Lower lobe of right lung (tissue), 2 donors: Measurements from ENCODE around the gene EVA1B. TPM values are rescaled to one million over a fixed set of nuclear protein-coding genes. Genes with fewer than 3 reads are reported as not detected.
A peak's percentile ranks its signal among the peaks of the same experiment; 100 is the strongest.

Experiments
- ATAC-seq, 2 donors: fragments of 200-7000 bp; cut with Tn5 transposase; one replicate each; pipeline ENCODE4 v1.9.1; 2020 to 2022; ENCODE audit warnings: mild to moderate bottlenecking in 2 of 2, moderate library complexity in 2 of 2
- DNase-seq: peaks from one replicate; pipeline ENCODE4 v3.0.0-alpha.2; 2020
- H3K27ac ChIP-seq: fragments of 200-600 bp; one replicate; pipeline ENCODE4 v1.8.0; 2022
- H3K27me3 ChIP-seq: fragments of 200-600 bp; one replicate; pipeline ENCODE4 v1.8.0; 2022; ENCODE audit warnings: low read depth
- H3K36me3 ChIP-seq: fragments of 200-600 bp; one replicate; pipeline ENCODE4 v1.8.0; 2022; ENCODE audit warnings: mild to moderate bottlenecking
- H3K4me1 ChIP-seq: fragments of 200-600 bp; one replicate; pipeline ENCODE4 v1.8.0; 2022
- H3K4me3 ChIP-seq: fragments of 200-600 bp; one replicate; pipeline ENCODE4 v1.8.0; 2022; ENCODE audit warnings: mild to moderate bottlenecking
- H3K9me3 ChIP-seq: fragments of 200-600 bp; one replicate; pipeline ENCODE4 v1.8.0; 2022
- intact Hi-C: fragments of 100-400 bp; cut with DNase I; formaldehyde crosslinking; loops from one replicate; pipeline ENCODE4 v1.11.0; 2022
- total RNA-seq: library from RNA; stranded (reverse); fragmentation: NEBNext Ultra II Directional; extraction: Animal tissue kit (Norgen Biotek cat#: 25700); gene quantifications from one replicate; pipeline ENCODE4 v1.2.1, GENCODE V29; 2021
- TF ChIP-seq, protein P1 (sequence below): fragments of 200-600 bp; IDR thresholded peaks from one replicate; pipeline ENCODE4 v1.8.0; 2022; ENCODE audit warnings: antibody characterized with exemption, mild to moderate bottlenecking
- donor health status: DM: no; HTN: yes; CAD: no; lungs with severe emphysema.

Gene EVA1B
- total RNA-seq, 1 donor from 2014 or later: 25.7 TPM

DNA sequence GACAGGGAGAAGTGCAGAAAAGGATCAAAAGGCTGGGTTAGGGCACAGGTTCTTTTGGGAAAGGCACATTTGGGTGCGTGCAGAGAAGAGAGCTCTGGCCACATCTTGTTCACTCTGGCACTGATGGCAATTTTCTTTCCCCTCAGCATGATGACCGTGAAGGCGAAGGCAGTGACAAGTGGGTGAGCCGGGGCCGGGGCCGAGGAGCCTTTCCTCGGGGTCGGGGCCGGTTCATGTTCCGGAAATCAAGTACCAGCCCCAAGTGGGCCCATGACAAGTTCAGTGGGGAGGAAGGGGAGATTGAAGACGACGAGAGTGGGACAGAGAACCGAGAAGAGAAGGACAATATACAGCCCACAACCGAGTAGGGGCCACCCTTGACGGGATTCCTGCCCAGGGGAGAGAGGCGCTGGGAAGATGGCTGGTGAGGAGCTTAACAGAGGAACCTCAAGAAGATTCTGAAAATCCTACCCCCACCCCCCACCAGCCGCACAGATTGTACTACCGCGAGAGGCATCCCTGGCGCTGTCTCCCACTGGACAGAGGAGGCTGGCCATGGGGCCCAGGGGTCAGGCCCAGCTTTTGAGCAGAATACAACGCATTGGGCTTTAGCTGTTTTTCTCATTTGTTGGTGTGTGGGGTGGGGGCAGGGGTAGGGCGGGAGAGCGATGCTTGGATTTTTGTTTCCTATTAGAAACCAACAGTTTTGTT is 19.6 kb downstream of the EVA1B start:
- ATAC-seq (no peak), DNase-seq (no peak)
- no peak overlapping the region for H3K4me3 ChIP-seq
- H3K36me3 ChIP-seq: peaks cover 58% of the 10 kb centered on the region
- peaks cover 37% of the 10 kb centered on the region for H3K4me1 ChIP-seq
- H3K27me3 ChIP-seq: no peaks in the 10 kb centered on the region
- no peak overlapping the region for H3K27ac ChIP-seq
- intact Hi-C loops: no loop called here
- TF ChIP-seq, protein P1, sequence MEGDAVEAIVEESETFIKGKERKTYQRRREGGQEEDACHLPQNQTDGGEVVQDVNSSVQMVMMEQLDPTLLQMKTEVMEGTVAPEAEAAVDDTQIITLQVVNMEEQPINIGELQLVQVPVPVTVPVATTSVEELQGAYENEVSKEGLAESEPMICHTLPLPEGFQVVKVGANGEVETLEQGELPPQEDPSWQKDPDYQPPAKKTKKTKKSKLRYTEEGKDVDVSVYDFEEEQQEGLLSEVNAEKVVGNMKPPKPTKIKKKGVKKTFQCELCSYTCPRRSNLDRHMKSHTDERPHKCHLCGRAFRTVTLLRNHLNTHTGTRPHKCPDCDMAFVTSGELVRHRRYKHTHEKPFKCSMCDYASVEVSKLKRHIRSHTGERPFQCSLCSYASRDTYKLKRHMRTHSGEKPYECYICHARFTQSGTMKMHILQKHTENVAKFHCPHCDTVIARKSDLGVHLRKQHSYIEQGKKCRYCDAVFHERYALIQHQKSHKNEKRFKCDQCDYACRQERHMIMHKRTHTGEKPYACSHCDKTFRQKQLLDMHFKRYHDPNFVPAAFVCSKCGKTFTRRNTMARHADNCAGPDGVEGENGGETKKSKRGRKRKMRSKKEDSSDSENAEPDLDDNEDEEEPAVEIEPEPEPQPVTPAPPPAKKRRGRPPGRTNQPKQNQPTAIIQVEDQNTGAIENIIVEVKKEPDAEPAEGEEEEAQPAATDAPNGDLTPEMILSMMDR: no peak
- no peaks in the 10 kb centered on the region for H3K9me3 ChIP-seq

DNA sequence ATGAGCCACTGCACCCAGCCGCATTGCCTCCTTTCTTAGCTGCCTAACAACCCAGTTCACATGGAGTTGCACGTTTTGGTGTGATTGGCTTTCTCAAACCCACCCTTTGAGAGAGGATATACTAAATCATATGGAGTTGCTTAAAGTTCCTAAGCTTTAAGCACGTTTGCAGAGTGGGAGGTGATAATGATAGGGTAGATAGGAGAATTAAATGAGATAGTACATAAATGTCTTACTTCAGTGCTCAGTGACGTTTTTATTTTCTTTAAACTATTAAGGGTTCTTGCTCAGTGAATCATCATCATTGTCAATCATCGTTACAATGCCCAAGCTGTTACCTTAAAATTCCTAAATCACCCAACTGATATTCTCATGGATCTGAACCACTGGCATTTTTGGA is 20.2 kb downstream of the EVA1B start:
- Histone ChIP-seq H3K27me3 (no peaks in the 10 kb centered on the region), H3K4me1 (peaks cover 37% of the 10 kb centered on the region), H3K36me3 (peaks cover 64% of the 10 kb centered on the region), H3K27ac (no peak overlapping the region), H3K9me3 (no peaks in the 10 kb centered on the region), H3K4me3 (no peak overlapping the region)
- ATAC-seq (no peak), DNase-seq (no peak)
- intact Hi-C loops: no loop called here
- TF ChIP-seq, protein P1: no peak

DNA sequence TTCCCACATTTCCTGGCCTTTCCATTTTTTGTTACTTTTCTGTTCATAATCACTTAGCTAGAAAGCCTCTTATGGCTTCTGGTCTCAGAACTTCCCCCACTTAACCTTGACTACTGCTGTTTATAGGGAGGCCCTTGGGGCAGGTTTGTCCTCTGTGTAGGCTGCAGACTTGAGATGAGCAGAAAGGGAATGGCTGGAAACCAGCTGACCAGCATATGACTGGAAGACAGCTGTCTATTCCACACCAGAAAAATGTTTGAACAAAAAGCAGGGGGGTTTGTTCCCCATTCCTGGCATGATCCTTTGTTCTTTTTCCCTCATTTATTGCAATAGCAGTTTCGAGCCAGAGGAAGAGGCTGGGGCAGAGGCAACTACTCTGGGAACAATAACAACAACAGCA is 22.2 kb downstream of the EVA1B start:
- DNase-seq (no peak), ATAC-seq (no peak)
- Histone ChIP-seq H3K27me3 (no peaks in the 10 kb centered on the region), H3K4me3 (no peak overlapping the region), H3K27ac (no peak overlapping the region), H3K36me3 (peaks cover 84% of the 10 kb centered on the region), H3K4me1 (peaks cover 25% of the 10 kb centered on the region), H3K9me3 (no peaks in the 10 kb centered on the region)
- TF ChIP-seq, protein P1: no peak
- intact Hi-C loops: no loop called here

DNA sequence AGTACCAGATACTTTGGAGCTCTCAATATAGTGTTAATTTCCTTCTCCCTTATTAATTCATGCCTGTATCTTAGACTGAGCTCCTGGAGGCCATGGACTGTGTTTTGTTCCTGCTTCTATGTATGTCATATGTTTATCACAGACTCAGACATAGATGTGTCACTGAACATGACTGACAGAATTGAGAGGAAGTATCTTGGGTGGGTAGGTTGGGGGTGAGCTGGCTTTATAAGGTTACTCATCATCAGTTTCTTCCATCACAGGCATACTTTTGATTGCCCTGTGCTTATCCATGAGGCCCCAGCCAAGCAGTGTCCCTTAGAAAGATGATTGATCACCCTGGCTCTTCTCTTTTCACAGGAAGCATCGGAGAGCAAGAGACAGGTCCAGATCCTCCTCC is 22.9 kb downstream of the EVA1B start:
- H3K27me3 ChIP-seq: no peaks in the 10 kb centered on the region
- H3K27ac ChIP-seq: peak overlapping the region; percentile 65
- intact Hi-C loops: no loop called here
- H3K36me3 ChIP-seq: peaks cover 91% of the 10 kb centered on the region
- no peak overlapping the region for H3K4me3 ChIP-seq
- no peaks in the 10 kb centered on the region for H3K9me3 ChIP-seq
- ATAC-seq (peak; percentile 25 to 31), DNase-seq (no peak)
- H3K4me1 ChIP-seq: peaks cover 18% of the 10 kb centered on the region
- TF ChIP-seq, protein P1: no peak

DNA sequence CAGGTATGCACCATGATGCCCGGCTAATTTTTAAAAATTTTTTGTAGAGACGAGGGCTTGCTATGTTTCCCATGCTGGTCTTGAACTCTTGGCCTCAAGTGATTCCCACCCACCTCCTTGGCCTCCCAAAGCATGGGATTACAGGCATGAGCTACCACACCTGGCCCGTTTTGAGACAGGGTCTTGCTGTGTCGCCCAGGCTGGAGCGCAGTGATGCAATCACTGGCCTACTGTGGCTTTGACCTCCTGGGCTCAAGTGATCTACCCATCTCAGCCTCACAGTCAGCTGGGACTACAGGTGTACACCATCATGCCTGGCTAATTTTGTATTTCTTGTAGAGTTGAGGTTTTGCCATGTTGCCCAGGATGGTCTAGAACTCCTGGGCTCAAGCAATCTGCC is 24.8 kb downstream of the EVA1B start:
- H3K4me1 ChIP-seq: peaks cover 15% of the 10 kb centered on the region
- H3K27ac ChIP-seq: no peak overlapping the region
- H3K4me3 ChIP-seq: no peak overlapping the region
- DNase-seq: no peak
- TF ChIP-seq, protein P1: no peak
- intact Hi-C loops: no loop called here
- H3K36me3 ChIP-seq: peaks cover 99% of the 10 kb centered on the region
- no peaks in the 10 kb centered on the region for H3K27me3 ChIP-seq
- no peaks in the 10 kb centered on the region for H3K9me3 ChIP-seq
- no peak for ATAC-seq
